PFSK-1 (cell line): ENCODE measurements around the gene DNAH17.

Experiments
- POLR2AphosphoS5 ChIP-seq: IDR thresholded peaks from 2 replicates; pipeline ENCODE4 v1.6.1; 2012; ENCODE audit warnings: low read depth, mild to moderate bottlenecking, control low read depth, low read length, moderate library complexity
- REST ChIP-seq, 2 experiments: IDR thresholded peaks; 2 replicates each; pipeline versions ENCODE4 v1.6.1 to v1.8.0; 2011 to 2012; ENCODE audit warnings: low read depth in 2 of 2, low read length in 2 of 2, control low read depth in 1 of 2, inconsistent platforms in 1 of 2, mild to moderate bottlenecking in 1 of 2, moderate library complexity in 1 of 2; ENCODE audit not compliant: insufficient read depth in 1 of 2
- SIN3A ChIP-seq: IDR thresholded peaks from 2 replicates; pipeline ENCODE4 v1.6.1; 2012; ENCODE audit warnings: mild to moderate bottlenecking, low read length, moderate library complexity, borderline replicate concordance; ENCODE audit not compliant: insufficient read depth
- TAF1 ChIP-seq: IDR thresholded peaks from 2 replicates; pipeline ENCODE4 v1.6.1; 2012; ENCODE audit warnings: low read length, control low read depth, borderline replicate concordance; ENCODE audit not compliant: insufficient read depth

- no peak for TF ChIP-seq POLR2AphosphoS5
- no peak for TF ChIP-seq REST (IDR thresholded peaks at IDR 0.05; ENCODE audit: insufficient read depth in 1 of 2, low read depth in 2 of 2, low read length in 2 of 2)
- no peak for TF ChIP-seq TAF1
- no peak for TF ChIP-seq SIN3A
Measured at GRCh38 chr17:78596871-78597764, 19.9 kb upstream of the DNAH17 start.
